Memory B cell (primary cell): Measurements from ENCODE around the gene GLIS1.

Experiments
- ATAC-seq: fragments of 150-1000 bp; cut with Tn5 transposase; 2 replicates; pipeline ENCODE4 v1.10.0; 2021; ENCODE audit warnings: low read depth, mild to moderate bottlenecking, moderate library complexity
- DNase-seq, 2 donors: peaks; one replicate each; pipeline ENCODE4 v3.0.0; 2022; ENCODE audit warnings: low spot score in 2 of 2
- H3K27ac Mint-ChIP-seq: one replicate; pipeline ENCODE4 v1.8.0; 2022; ENCODE audit warnings: mild to moderate bottlenecking, moderate library complexity, mixed read lengths
- H3K27me3 Mint-ChIP-seq: one replicate; pipeline ENCODE4 v1.8.0; 2022; ENCODE audit warnings: mixed read lengths
- H3K36me3 Mint-ChIP-seq: one replicate; pipeline ENCODE4 v1.8.0; 2022; ENCODE audit warnings: mild to moderate bottlenecking, mixed read lengths
- H3K4me1 Mint-ChIP-seq: one replicate; pipeline ENCODE4 v1.8.0; 2022; ENCODE audit warnings: mixed read lengths
- H3K4me3 Mint-ChIP-seq: one replicate; pipeline ENCODE4 v1.8.0; 2022; ENCODE audit warnings: mild to moderate bottlenecking, moderate library complexity, mixed read lengths
- H3K9me3 Mint-ChIP-seq: one replicate; pipeline ENCODE4 v1.8.0; 2022; ENCODE audit warnings: mixed read lengths

GLIS1 gene

DNA sequence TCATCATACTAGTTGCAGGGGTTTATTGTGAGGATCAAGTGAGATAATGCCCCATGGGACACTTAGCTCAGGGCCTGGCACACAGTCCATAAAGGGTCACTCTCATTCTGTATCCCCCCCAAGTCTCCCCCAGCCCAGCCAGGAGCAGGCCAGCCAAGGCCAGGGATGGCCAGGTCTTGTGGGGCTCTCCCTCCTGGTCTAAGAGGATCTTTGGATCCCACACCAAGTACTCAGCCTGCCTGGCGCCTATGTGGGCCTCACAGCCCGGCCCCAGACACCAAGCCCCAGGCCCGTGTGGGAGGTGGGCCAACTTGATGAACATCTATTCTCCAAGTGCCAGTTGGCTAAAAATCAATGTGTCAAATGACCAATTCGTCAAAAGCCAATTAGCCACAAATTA is 117.8 kb downstream of the GLIS1 start:
- Mint-ChIP-seq H3K27me3 (peaks cover 2% of the 10 kb centered on the region), H3K27ac (no peak overlapping the region), H3K9me3 (no peaks in the 10 kb centered on the region), H3K4me3 (no peak overlapping the region), H3K36me3 (no peaks in the 10 kb centered on the region), H3K4me1 (no peaks in the 10 kb centered on the region)
- ATAC-seq = no peak
- no peak for DNase-seq

DNA sequence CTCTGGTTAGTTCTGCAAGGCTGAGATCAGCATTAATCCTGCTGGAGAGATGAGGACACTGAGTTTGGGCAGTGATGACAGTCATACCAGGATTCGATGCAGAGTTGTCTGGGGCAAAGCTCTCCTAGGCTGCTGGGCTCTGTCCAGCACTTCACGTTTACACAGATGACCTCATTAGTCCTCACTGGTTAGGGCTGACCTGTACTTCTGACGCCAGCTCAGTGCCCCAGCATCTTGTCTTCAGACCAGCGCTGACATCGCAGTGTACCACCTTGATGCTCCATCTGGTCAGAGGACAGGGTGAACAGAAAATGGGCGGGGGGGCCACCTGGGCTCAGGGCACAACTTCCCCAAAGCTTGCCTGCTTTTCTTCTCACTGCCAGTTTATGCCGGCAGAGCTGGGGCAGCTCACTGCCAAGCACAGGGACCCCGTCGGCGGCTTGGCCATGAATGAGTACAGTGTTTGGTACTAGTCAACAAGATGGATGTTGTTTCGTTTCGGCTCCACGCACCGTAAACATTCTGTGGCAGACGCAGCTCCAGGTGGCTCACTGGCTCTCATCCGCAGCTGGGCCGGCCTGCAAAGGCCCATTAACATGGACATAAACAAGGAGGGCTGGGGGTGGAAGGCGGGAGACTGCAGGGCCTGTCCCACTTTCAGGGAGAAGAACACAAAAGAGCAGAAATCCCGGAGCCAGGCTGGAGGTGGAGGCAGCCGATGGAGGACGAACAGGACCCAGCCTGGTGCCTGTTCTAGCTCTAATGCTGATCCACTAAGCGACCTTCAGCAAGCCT is 118.7 kb downstream of the GLIS1 start:
- no peak overlapping the region for H3K4me3 Mint-ChIP-seq
- H3K27me3 Mint-ChIP-seq = peaks cover 2% of the 10 kb centered on the region
- ATAC-seq (no peak), DNase-seq (no peak)
- no peak overlapping the region for H3K27ac Mint-ChIP-seq
- no peaks in the 10 kb centered on the region for H3K4me1 Mint-ChIP-seq
- no peaks in the 10 kb centered on the region for H3K9me3 Mint-ChIP-seq
- no peaks in the 10 kb centered on the region for H3K36me3 Mint-ChIP-seq

DNA sequence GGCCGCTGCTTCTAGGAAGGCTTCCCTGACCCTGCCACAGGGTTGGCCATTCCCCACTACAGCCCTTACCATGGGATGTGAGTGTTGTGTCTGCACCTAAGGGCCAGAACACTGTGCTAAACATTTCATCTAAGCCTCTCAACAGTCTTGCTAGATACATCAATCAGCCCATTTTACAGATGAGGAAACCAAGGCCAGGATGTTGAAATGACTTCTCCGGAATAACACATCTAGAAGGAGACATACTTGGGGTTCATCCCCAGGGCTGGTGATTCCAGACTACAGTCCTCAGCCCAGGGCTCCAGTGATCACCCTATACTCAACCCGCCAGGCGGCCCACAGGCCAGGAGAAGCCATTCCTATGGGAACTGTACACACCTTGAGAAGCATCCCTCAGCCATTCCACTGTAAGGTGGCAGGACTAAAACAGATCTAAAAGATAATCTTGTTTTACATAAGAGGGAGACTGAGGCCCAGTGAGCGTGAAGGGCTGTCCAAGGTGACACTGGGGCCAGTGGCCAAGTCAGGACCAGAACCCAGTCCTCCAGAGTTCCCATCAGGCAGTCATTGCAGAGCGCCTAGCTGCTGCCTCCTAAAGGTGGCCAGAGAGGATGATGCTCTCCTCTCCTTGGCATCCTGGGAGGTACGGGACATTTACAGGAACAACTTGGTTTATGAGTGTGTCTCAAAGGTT is 119.5 kb downstream of the GLIS1 start:
- no peaks in the 10 kb centered on the region for H3K4me1 Mint-ChIP-seq
- no peaks in the 10 kb centered on the region for H3K36me3 Mint-ChIP-seq
- H3K27me3 Mint-ChIP-seq = peaks cover 4% of the 10 kb centered on the region
- no peaks in the 10 kb centered on the region for H3K9me3 Mint-ChIP-seq
- H3K27ac Mint-ChIP-seq = no peak overlapping the region
- no peak overlapping the region for H3K4me3 Mint-ChIP-seq
- DNase-seq (no peak), ATAC-seq (no peak)

DNA sequence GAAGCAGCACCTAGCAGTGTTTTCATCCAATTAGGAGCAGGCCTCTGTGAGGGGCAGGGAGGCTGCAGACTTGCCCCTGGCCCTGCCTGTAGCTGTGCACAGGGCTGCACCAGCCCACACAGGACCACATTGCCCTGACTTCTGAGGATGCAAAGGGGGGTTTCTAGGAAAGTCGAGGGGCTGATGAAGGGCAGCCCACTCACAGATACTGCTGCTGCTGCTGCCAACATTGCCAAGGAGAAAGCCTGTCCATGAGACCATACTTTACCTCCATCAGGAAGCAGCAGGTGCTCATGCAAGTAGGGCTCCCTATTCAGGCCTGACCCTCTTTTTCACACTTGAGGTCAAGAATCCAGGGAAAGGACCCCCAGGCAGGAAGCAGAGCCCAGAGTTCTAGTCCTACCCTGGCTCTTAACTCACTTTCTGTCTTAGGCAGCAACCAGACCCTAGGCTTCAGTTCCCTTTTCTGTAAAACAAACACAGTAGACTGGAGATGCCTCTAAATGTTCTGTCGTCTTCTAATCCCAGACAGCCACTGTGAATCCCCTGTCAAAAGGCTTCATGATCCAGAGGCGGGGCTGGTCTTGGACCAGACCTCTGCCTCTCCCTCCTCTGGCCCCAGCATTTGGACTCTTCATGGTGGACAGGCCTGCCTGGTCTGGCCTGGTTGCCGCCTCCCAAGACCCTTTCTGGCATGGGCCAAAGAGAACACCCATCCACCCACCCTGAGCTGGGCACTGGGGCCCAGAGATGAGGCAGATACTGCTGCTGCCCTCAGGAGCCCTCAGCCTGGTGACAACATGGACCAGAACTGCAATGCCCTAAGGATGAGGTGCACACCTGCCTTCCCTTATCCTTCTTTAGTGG is 120.2 kb downstream of the GLIS1 start:
- Mint-ChIP-seq H3K27me3 (peaks cover 6% of the 10 kb centered on the region), H3K27ac (no peak overlapping the region), H3K4me1 (no peaks in the 10 kb centered on the region), H3K36me3 (no peaks in the 10 kb centered on the region), H3K9me3 (no peaks in the 10 kb centered on the region), H3K4me3 (no peak overlapping the region)
- ATAC-seq (no peak), DNase-seq (no peak)

DNA sequence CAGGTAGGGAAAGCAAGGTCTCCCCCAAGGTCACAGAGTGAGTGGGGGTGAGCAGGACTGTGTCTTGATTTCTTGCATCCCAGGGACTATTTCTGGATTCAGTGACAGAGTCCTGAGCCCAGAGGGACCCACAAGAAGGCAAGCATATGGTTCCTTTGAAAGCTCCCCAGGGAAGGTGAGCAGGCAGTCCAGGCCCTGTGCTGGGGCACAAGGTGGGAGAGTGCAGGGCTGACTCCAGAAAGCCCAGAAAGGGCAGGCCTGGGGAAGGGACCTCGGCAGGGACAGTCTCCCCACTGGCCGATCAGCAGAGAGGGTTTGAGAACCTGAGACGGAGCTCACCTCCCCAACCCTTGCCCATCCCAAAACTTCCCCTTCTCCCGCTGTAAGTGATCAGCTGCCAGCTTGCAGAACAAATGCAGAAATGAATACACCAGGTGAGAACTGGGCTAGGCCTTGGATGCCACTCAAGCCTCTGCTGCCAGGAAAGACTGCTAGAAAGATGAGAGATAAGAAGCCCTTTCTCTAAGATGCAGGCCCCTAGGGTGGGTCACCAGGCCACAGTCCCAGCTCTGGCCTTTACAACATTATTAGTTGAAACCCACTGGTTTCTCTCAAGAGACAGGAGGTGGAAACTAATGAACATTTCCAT is 121.0 kb downstream of the GLIS1 start:
- no peaks in the 10 kb centered on the region for H3K36me3 Mint-ChIP-seq
- no peak overlapping the region for H3K4me3 Mint-ChIP-seq
- H3K27ac Mint-ChIP-seq = no peak overlapping the region
- H3K4me1 Mint-ChIP-seq = no peaks in the 10 kb centered on the region
- no peak for DNase-seq
- H3K9me3 Mint-ChIP-seq = no peaks in the 10 kb centered on the region
- peaks cover 6% of the 10 kb centered on the region for H3K27me3 Mint-ChIP-seq
- ATAC-seq = no peak

DNA sequence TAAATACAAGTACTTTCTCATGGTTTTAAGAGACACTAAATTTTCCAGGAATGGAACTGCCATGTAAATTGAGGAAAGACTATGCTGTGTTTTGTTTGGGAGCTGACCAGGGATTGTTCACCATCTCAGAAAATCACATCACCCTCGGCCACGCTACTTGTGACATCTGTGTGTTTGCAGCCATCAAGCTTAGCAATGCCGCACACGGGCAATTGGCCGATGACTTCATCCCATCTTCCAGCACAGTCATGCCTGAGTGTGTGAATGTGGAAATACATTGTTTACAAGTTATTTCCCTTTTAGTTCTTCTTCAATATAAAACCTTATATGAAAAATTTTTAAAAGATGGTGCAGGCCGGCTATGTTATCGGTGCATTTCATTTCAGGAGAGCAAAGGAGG is 121.6 kb downstream of the GLIS1 start:
- no peak for ATAC-seq

DNA sequence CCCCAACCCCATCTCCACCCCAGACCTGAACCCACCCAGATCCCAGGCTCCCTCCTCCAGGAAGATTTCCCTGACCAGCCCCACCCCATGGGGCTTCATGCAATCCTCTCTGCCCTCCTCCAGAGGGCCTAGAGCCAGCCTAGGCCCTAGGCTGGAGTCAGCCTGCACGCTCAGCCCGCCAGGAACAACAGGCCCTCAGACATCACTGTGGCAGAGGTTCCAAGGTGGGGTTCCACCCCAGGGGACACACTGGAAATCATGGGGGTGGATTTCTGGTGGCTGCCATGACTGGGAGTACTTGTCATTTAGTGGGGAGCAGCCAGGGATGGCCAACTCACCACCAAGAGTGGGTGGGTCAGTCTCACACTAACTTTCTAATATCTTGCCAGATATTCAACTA is 122.0 kb downstream of the GLIS1 start:
- Mint-ChIP-seq H3K4me1 (no peaks in the 10 kb centered on the region), H3K4me3 (no peak overlapping the region)

More for the DNA sequence above, 121.6 kb downstream of the GLIS1 start:
- peaks cover 2% of the 10 kb centered on the region for H3K9me3 Mint-ChIP-seq
- no peak overlapping the region for H3K4me3 Mint-ChIP-seq
- H3K27ac Mint-ChIP-seq = no peak overlapping the region
- DNase-seq = no peak
- peaks cover 6% of the 10 kb centered on the region for H3K27me3 Mint-ChIP-seq
- no peaks in the 10 kb centered on the region for H3K36me3 Mint-ChIP-seq
- no peaks in the 10 kb centered on the region for H3K4me1 Mint-ChIP-seq

DNA sequence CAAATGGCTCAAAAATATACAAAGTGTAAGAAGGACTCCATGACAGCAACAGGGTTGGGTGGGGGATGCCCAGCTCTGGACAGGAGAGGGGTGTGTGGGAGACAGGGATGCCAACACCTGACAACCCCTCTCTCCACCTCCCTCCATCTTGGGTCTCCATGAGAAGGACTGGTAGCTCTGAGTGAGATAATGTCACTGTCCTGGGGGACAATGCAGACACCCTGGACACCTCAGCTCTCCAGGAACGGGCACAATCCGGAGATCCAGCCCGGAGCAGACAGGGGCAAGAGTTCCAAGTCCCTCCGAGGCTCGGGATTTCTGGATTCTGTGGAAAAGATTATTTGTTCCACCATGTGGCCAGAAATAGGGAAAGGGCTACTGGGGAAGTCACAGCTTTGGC is 122.5 kb downstream of the GLIS1 start:
- DNase-seq (no peak), ATAC-seq (no peak)
- Mint-ChIP-seq H3K4me3 (no peak overlapping the region), H3K9me3 (peaks cover 4% of the 10 kb centered on the region), H3K36me3 (peaks cover 2% of the 10 kb centered on the region), H3K4me1 (no peaks in the 10 kb centered on the region), H3K27ac (no peak overlapping the region), H3K27me3 (peaks cover 7% of the 10 kb centered on the region)

More for the DNA sequence above, 122.0 kb downstream of the GLIS1 start:
- no peak for DNase-seq
- H3K36me3 Mint-ChIP-seq = no peaks in the 10 kb centered on the region
- H3K27me3 Mint-ChIP-seq = peaks cover 6% of the 10 kb centered on the region
- no peak overlapping the region for H3K27ac Mint-ChIP-seq
- ATAC-seq = no peak
- H3K9me3 Mint-ChIP-seq = peaks cover 2% of the 10 kb centered on the region

DNA sequence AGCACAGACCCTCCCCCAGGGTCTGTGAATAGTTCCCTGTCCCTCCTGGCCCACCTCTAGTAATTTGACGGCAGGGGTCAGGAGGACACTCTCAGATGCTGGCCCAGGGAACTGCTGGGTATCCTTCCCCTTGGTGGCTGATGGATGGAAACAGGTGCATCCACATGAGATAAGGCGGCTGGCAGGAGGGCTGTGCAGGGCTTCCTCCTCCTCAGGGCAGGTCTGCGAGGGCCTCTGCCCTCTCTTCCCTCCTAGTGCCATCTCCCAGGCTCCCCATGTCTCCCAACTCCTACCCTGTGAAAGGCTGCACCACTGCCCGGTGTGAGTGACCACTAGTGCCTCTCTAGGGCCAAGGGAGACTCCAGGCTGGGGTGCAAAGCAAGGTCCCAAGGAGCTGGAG is 123.9 kb downstream of the GLIS1 start:
- Mint-ChIP-seq H3K27me3 (peaks cover 10% of the 10 kb centered on the region), H3K36me3 (peaks cover 5% of the 10 kb centered on the region), H3K4me3 (no peak overlapping the region), H3K4me1 (no peaks in the 10 kb centered on the region), H3K9me3 (peaks cover 10% of the 10 kb centered on the region), H3K27ac (no peak overlapping the region)
- DNase-seq = no peak
- ATAC-seq = no peak

DNA sequence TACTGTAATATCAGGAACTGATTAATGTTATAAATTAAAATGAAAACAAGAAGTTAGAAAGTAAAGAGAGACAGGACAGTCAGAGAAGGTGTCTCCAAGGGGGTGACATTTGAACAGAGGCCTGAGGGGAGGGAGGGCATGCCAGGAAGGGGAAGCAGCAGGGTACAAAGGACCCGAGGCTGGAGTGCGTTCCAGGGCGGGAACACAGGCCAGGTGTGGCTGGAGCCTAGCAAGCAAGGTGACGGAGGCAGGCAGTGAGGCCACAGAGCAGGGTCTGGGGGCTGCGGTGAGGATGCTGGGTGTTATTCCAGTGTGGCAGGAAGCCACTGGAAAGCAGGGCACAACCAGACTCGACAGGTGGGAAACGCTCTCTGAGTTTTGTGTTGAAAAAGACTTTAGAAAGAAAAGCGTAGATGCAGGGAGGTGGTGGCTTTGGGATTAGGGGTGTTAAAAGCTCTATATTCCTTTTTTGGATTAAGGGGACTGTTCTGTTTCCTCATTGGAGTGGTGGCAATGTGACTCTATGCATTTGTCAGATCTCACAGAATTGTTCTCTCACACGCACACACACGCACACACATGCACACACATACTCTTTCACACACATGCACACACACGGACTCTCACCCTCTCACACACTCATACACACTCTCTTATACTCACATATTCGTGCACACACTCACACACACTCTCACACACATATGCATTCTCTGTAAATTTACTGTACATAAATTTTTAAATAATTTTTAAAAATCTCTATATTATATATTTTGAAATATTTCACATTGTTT is 124.5 kb downstream of the GLIS1 start:
- DNase-seq (no peak), ATAC-seq (no peak)
- H3K9me3 Mint-ChIP-seq = peaks cover 12% of the 10 kb centered on the region
- peaks cover 5% of the 10 kb centered on the region for H3K36me3 Mint-ChIP-seq
- peaks cover 10% of the 10 kb centered on the region for H3K27me3 Mint-ChIP-seq
- H3K27ac Mint-ChIP-seq = no peak overlapping the region
- H3K4me1 Mint-ChIP-seq = no peaks in the 10 kb centered on the region
- H3K4me3 Mint-ChIP-seq = no peak overlapping the region

DNA sequence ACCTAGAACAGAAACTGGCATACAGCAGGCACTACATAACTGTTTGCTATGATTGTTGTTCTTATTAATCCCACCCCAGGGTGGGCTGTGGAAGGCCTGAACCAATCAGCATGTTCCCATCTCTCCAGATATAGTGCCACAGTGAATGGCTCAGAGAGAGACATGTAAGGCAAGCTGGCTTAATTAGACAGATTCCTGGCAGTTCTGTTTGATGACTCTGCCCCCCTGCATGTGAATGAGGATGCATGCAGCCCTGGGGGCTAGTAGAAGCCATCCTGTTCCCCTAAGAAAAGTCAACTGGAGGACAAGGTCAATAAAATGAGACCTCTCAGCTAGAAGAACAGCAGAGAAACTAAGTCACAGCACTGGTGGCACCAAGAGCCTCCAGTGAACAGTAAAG is 130.3 kb downstream of the GLIS1 start:
- Mint-ChIP-seq H3K9me3 (peaks cover 12% of the 10 kb centered on the region), H3K27me3 (peaks cover 4% of the 10 kb centered on the region), H3K4me3 (no peak overlapping the region), H3K4me1 (no peaks in the 10 kb centered on the region), H3K36me3 (peaks cover 5% of the 10 kb centered on the region), H3K27ac (no peak overlapping the region)
- DNase-seq (no peak), ATAC-seq (no peak)

DNA sequence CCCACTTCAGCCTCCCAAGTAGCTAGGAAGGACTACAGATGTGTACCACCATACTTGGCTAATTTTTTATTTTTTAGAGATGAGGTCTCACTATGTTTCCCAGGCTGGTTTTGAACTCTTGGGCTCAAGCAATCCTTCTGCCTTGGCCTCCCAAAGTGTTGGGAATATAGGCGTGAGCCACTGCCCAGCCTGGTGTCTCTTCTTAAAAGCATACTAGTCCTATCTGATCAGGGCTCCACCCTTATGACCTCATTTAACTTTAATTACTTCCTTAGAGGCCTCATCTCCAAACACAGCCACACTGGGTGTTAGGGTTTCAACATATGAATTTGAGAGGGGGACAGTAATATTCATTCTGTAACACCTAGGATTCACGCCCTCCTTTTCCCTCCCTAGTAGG is 130.9 kb downstream of the GLIS1 start:
- ATAC-seq (no peak), DNase-seq (no peak)
- peaks cover 5% of the 10 kb centered on the region for H3K36me3 Mint-ChIP-seq
- H3K27me3 Mint-ChIP-seq = peaks cover 4% of the 10 kb centered on the region
- no peaks in the 10 kb centered on the region for H3K4me1 Mint-ChIP-seq
- H3K27ac Mint-ChIP-seq = no peak overlapping the region
- no peak overlapping the region for H3K4me3 Mint-ChIP-seq
- peaks cover 12% of the 10 kb centered on the region for H3K9me3 Mint-ChIP-seq

DNA sequence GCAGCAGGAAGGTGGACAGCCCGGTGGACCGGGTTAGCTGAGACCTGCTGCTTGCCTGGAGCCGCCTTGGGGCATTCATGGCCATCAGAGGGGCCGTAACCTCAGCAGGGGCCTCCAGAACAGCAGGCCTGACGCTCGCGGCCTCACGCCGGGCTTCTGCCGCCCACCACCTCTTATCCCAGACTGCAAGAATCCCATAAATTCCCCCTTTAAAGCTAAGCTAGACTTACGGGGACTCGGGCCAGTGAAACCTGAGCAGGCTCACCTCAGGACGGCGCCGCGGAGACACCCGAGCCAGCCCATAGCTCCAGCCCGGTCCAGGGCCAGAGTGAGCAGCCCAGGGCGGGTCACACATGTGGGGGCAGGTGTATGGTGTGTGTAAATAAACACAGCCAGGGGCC is 132.3 kb downstream of the GLIS1 start:
- Mint-ChIP-seq H3K4me3 (no peak overlapping the region), H3K27me3 (peaks cover 2% of the 10 kb centered on the region), H3K9me3 (peaks cover 9% of the 10 kb centered on the region), H3K27ac (no peak overlapping the region), H3K4me1 (no peaks in the 10 kb centered on the region), H3K36me3 (peaks cover 4% of the 10 kb centered on the region)
- DNase-seq = no peak
- no peak for ATAC-seq
